ENCODE measurements around the gene RUNDC3A.
"Not testable (repeated sequence)": the region's sequence is repeated elsewhere in the genome, so short reads cannot be mapped to it uniquely, and the experiment has no call there.

The RUNDC3A gene

DNA sequence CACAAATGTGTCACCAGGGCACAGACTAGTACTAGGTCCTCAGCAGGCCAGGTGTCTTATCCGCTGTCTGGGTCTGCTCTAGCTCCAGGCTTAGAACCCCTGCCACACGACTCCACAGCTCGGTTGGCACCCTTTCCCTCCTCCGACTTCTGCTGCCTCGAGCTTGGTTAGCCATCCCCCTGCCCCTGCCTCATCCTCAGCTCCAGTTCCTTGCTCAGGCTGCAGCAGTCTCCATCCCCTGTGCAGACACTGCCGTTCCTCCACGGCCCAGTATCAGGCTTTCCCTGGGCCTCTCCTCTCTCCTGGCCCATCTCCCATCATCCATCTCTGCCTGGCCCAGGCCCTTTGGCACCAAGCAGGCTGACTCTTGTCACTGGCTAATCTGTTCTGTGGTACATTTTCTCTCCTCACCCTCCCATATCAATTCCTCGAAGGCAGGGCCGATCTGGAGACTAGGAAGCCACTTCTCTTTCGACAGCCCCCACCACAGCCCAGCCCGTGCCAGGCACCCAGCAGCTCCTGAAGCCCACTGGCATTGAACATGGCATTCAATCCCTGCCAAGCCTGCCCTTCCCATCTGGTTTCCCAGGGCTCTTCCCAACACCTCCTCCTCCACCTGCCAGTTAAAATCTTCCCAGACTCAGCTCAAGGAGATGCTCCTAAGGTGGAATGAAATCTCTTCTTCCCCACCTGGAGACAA lies 35.3 kb downstream of the RUNDC3A start:
- TF ChIP-seq, protein P1, sequence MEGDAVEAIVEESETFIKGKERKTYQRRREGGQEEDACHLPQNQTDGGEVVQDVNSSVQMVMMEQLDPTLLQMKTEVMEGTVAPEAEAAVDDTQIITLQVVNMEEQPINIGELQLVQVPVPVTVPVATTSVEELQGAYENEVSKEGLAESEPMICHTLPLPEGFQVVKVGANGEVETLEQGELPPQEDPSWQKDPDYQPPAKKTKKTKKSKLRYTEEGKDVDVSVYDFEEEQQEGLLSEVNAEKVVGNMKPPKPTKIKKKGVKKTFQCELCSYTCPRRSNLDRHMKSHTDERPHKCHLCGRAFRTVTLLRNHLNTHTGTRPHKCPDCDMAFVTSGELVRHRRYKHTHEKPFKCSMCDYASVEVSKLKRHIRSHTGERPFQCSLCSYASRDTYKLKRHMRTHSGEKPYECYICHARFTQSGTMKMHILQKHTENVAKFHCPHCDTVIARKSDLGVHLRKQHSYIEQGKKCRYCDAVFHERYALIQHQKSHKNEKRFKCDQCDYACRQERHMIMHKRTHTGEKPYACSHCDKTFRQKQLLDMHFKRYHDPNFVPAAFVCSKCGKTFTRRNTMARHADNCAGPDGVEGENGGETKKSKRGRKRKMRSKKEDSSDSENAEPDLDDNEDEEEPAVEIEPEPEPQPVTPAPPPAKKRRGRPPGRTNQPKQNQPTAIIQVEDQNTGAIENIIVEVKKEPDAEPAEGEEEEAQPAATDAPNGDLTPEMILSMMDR (IDR thresholded peaks at IDR 0.05; ENCODE audit: control insufficient read depth, insufficient read depth, low read depth, low read length, missing control alignments), result no peak
- H3K4me3 ChIP-seq (ENCODE audit: control insufficient read depth, low read depth, low read length), result no peak overlapping the region
- no peak for DNase-seq (ENCODE audit: low read depth)

DNA sequence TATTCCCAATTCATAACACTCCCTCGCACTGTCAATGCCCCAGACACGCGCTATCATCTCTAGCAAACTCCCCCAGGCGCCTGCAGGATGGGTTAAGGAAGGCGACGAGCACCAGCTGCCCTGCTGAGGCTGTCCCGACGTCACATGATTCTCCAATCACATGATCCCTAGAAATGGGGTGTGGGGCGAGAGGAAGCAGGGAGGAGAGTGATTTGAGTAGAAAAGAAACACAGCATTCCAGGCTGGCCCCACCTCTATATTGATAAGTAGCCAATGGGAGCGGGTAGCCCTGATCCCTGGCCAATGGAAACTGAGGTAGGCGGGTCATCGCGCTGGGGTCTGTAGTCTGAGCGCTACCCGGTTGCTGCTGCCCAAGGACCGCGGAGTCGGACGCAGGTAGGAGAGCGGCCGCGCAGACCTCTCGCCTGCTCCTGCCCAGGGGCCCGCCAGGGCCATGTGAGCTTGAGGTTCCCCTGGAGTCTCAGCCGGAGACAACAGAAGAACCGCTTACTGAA lies 36.6 kb downstream of the RUNDC3A start, which contains the start of gene GRN:
Gene GRN, plus strand, starts transcription at position 364 of the 515 bp plus-strand sequence. CDS start 3,863 bp downstream, outside the sequence.
- TF ChIP-seq, protein P1 (IDR thresholded peaks at IDR 0.05; ENCODE audit: control insufficient read depth, insufficient read depth, low read depth, low read length, missing control alignments), result no peak
- peak; percentile 94 for DNase-seq (ENCODE audit: low read depth)

DNA sequence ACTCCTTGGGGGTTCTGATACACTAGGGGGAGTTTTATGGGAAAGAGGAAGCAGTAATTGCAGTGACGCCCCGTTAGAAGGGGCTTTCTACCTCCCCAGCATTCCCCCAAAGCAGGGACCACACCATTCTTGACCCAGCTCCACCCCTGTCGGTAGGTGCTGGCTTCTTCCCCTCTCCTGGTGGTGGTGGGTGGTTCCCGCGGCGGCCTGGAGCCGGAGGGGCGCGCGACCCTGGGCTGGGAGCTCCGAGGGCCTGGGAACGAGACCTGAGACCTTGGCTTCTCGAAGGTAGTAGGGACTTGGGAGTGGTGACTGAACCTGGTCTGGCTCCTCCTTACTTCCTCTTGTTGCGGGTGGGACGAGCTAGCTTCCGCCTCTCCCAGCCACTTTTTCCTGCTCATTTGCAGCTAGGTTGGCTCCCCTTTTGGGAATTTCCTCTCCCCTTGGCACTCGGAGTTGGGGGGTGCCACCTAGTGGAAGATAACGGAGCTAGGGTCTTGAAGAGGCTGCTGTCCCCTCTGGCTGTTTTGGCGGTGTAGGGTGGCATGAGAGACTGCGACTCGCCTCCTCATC lies 37.1 kb downstream of the RUNDC3A start:
- TF ChIP-seq, protein P1 (IDR thresholded peaks at IDR 0.05; ENCODE audit: control insufficient read depth, insufficient read depth, low read depth, low read length, missing control alignments), result peak; percentile 70
- peak overlapping the region; percentile 92 for H3K4me3 ChIP-seq (ENCODE audit: control insufficient read depth, low read depth, low read length)
- DNase-seq (ENCODE audit: low read depth), result no peak

More for the DNA sequence above, 36.6 kb downstream of the RUNDC3A start, which contains the start of gene GRN:
- peak within 1 kb of the TSS; percentile 92 for H3K4me3 ChIP-seq (ENCODE audit: control insufficient read depth, low read depth, low read length)

DNA sequence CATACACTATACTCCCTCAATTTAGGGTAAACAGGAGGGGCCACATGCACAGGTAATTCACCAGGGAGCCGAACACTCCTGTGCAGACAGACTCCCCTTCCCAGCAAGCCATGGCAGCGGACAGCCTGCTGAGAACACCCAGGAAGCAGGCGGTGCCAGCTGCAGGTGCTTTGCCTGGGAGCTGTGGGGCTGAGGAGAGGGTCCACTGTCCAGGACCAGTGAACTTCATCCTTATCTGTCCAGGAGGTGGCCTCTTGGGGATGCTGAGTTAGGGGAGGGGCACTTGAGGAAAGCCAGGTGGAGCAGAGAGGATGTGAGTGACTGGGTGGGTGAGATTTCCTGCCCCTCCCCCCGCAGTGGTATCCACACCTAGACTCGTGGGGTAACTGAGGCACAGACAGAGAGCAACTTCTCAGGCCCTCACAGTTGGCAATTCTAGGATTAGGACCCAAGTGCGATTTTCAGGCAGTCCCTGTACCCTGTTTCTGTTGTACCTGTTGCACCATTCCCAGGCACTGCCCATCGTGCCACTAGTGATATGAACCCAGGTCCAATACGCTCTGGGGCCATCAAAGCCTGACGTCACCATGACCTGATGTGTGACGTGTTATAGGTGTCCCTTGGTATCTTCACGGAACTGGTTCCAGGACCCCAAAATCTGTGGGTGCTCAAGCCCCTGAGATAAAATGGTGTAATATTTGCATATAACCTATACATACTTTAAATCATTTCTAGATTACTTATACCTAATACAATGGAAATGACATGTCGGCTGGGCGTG lies 37.9 kb downstream of the RUNDC3A start:
- no peak for DNase-seq (ENCODE audit: low read depth)
- H3K4me3 ChIP-seq (ENCODE audit: control insufficient read depth, low read depth, low read length), result peak overlapping the region; percentile 92
- TF ChIP-seq, protein P1 (IDR thresholded peaks at IDR 0.05; ENCODE audit: control insufficient read depth, insufficient read depth, low read depth, low read length, missing control alignments), result no peak

DNA sequence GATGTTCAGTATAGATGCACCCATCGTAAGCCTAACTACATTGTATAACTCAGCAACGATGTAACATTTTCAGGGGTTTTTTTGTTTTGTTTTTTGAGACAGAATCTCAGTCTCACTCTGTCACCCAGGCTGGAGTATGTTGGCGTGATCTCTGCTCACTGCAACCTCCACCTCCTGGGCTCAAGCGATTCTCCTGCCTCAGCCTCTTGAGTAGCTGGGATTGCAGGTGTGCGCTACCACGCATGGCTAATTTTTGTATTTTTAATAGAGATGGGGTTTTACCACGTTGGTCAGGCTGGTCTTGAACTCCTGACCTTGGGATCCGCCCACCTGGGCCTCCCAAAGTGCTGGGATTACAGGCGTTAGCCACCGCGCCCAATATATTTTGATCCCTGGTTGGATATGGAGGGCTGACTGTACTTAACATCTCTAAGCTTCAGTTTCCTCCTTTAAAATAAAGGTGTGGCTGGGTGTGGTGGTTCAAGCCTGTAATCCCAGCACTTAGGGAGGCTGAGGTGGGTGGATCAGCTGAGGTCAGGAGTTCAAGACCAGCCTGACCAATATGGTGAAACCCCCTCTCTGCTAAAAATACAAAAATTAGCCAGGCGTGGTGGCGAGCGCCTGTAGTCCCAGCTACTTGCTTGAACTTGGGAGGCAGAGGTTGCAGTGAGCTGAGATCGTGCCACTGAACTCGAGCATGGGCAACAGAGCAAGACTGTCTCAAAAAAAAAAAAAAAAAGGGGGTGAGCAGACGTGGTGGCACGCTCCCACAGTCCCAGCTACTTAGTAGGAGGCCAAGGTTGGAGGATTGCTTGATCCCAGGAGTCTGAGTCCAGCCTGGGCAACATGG lies 39.0 kb downstream of the RUNDC3A start:
- DNase-seq (ENCODE audit: low read depth); H3K4me3 ChIP-seq (ENCODE audit: control insufficient read depth, low read depth, low read length): not testable (repeated sequence)

DNA sequence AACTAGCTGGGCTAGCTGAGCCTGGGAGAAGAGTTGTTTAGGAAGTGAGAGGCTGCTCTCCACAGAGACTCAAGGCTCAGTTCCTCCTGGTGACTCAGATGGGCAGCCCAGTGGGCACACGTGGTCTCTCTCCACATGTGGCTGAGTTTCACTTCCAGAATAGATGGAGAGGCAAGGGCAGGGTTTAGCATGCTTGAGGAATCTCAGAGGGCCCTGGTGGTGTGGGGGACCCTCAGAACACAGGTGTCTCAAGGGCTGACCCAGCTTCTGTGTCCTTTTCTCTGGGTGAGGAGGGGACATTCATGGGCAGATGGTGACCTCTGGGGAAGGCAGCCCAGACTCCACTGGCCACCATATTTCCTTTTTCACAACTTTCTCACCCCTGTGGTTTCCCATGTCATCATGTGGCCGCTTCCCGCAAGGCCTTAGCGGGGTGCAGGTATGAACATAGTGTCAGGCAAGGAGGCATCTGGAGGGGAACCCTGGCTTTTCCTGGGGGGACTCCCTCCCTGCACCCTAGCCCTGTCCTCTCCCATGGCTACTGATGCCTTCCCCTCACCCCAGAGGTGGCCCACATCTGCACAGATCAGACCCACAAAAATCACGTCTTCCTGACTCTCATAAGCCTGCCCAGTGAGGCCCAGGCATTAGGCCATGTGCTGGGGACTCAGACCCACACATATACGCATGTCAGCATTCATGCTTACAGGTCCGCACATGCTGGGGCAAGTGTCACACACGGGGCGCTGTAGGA lies 40.0 kb downstream of the RUNDC3A start:
- no peak overlapping the region for H3K4me3 ChIP-seq (ENCODE audit: control insufficient read depth, low read depth, low read length)
- DNase-seq (ENCODE audit: low read depth), result no peak
- TF ChIP-seq, protein P1 (IDR thresholded peaks at IDR 0.05; ENCODE audit: control insufficient read depth, insufficient read depth, low read depth, low read length, missing control alignments), result no peak
